ENCODE measurements around the gene CDH13.

Gene CDH13

GRCh38 chr16:83542491-83542890, 915.7 kb downstream of the CDH13 start:
- DNase-seq, result no peak

- no peak for DNase-seq
Observed at GRCh38 chr16:83549316-83550182, 922.8 kb downstream of the CDH13 start.

GRCh38 chr16:83550183-83550569, 923.4 kb downstream of the CDH13 start:
- DNase-seq, result no peak

- no peak for DNase-seq
Observed at GRCh38 chr16:83552228-83552627, 925.5 kb downstream of the CDH13 start.

GRCh38 chr16:83552930-83553329, 926.2 kb downstream of the CDH13 start:
- DNase-seq, result no peak

- no peak for DNase-seq
Observed at GRCh38 chr16:83554096-83554495, 927.3 kb downstream of the CDH13 start.

- no peak for DNase-seq
Observed at GRCh38 chr16:83554540-83554939, 927.8 kb downstream of the CDH13 start.

GRCh38 chr16:83561876-83562275, 935.1 kb downstream of the CDH13 start:
- DNase-seq, result no peak

GRCh38 chr16:83568345-83568744, 941.6 kb downstream of the CDH13 start:
- DNase-seq, result no peak

GRCh38 chr16:83574388-83574787, 947.6 kb downstream of the CDH13 start:
- DNase-seq, result no peak

GRCh38 chr16:83577078-83577745, 950.4 kb downstream of the CDH13 start:
- DNase-seq, result no peak

GRCh38 chr16:83578171-83578570, 951.4 kb downstream of the CDH13 start:
- DNase-seq, result no peak

- no peak for DNase-seq
Observed at GRCh38 chr16:83579027-83579426, 952.3 kb downstream of the CDH13 start.

GRCh38 chr16:83579436-83579835, 952.7 kb downstream of the CDH13 start:
- DNase-seq, result no peak

- no peak for DNase-seq
Observed at GRCh38 chr16:83581082-83581481, 954.3 kb downstream of the CDH13 start.

- no peak for DNase-seq
Observed at GRCh38 chr16:83581994-83582747, 955.4 kb downstream of the CDH13 start.

- DNase-seq, result no peak
Observed at GRCh38 chr16:83586036-83586435, 959.3 kb downstream of the CDH13 start.

GRCh38 chr16:83586461-83587200, 959.9 kb downstream of the CDH13 start:
- no peak for DNase-seq

GRCh38 chr16:83587201-83587600, 960.4 kb downstream of the CDH13 start:
- no peak for DNase-seq

- DNase-seq, result no peak
Observed at GRCh38 chr16:83588070-83588469, 961.3 kb downstream of the CDH13 start.

- no peak for DNase-seq
Observed at GRCh38 chr16:83589576-83589975, 962.8 kb downstream of the CDH13 start.

GRCh38 chr16:83592778-83593177, 966.0 kb downstream of the CDH13 start:
- DNase-seq, result no peak
